ENCODE measurements around the gene AGBL4.

DNA sequence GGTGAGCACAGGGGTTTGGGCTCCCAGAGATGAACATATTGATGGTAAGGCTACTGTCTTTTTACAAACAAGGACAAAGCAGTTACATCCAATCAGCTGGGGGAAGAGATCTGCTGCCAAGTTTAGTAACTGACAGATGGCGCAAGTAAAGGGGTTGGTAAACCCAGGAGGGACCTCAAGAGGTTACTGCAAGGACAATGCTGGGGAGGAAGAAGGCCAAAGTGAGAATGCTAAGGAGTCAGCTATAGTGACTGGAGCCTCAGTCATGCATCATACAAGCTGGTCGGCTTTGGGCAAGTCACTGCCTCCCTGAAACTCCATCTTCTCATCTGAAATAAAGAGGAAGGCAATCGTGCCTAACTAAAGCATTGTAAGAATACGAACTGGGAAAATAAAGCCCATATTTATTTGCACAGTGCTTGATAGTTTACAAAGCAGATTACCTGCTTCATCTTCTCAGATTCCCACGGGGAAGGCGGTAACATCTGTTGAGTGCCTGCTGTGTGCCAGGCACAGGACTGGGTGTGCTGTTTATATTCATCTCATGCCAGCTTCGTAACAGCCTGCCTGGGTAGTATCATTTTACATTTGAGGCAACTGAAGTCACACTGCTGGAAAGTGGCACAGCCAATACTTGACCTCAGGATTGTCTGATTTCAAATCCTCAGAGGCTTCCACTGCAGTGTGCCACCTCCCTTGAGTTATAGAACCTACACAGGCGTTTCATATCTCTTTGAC lies 1361.9 kb downstream of the AGBL4 start:
- TF ChIP-seq CTCF (conservative IDR thresholded peaks at IDR 0.05; ENCODE audit: low read depth, low read length) (no peak), BHLHE40 (IDR thresholded peaks at IDR 0.05; ENCODE audit: low read depth, low read length) (no peak), RFX5 (IDR thresholded peaks at IDR 0.05; ENCODE audit: low read depth, low read length) (no peak), CHD1 (IDR thresholded peaks at IDR 0.05; ENCODE audit: low read depth, low read length) (no peak), POLR2A (IDR thresholded peaks at IDR 0.05; ENCODE audit: low read depth, low read length) (no peak), FOS (IDR thresholded peaks at IDR 0.05; ENCODE audit: low read depth, low read length) (no peak), CEBPB (IDR thresholded peaks at IDR 0.05; ENCODE audit: low read depth, low read length) (no peak), RCOR1 (IDR thresholded peaks at IDR 0.05; ENCODE audit: insufficient replicate concordance, low read length) (no peak), SMC3 (IDR thresholded peaks at IDR 0.05; ENCODE audit: low read depth, low read length) (no peak), MXI1 (IDR thresholded peaks at IDR 0.05; ENCODE audit: borderline replicate concordance, low read depth, low read length) (no peak), MAFK (IDR thresholded peaks at IDR 0.05; ENCODE audit: low read depth, low read length) (no peak)
- TF ChIP-seq, protein P1, sequence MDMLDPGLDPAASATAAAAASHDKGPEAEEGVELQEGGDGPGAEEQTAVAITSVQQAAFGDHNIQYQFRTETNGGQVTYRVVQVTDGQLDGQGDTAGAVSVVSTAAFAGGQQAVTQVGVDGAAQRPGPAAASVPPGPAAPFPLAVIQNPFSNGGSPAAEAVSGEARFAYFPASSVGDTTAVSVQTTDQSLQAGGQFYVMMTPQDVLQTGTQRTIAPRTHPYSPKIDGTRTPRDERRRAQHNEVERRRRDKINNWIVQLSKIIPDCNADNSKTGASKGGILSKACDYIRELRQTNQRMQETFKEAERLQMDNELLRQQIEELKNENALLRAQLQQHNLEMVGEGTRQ (IDR thresholded peaks at IDR 0.05; ENCODE audit: low read depth, low read length) = no peak
- TF ChIP-seq, protein P2, sequence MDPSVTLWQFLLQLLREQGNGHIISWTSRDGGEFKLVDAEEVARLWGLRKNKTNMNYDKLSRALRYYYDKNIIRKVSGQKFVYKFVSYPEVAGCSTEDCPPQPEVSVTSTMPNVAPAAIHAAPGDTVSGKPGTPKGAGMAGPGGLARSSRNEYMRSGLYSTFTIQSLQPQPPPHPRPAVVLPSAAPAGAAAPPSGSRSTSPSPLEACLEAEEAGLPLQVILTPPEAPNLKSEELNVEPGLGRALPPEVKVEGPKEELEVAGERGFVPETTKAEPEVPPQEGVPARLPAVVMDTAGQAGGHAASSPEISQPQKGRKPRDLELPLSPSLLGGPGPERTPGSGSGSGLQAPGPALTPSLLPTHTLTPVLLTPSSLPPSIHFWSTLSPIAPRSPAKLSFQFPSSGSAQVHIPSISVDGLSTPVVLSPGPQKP (IDR thresholded peaks at IDR 0.05; ENCODE audit: borderline replicate concordance, low read depth, low read length) = no peak
